A549 (cell line): ENCODE data around the gene ANKRD13C.

Experiments used
- EP300 ChIP-seq, 2 experiments: fragments of >200 bp; sonication (Bioruptor Twin); formaldehyde crosslinking; IDR thresholded peaks; 2 replicates in 1 of 2; 3 replicates in 1 of 2; pipeline ENCODE4 v1.6.1; 2016 to 2017
- HOXA7 ChIP-seq: fragments of 250-450 bp; sonication (Bioruptor Pico); IDR thresholded peaks from 2 replicates; pipeline ENCODE4 v1.5.0; 2020; ENCODE audit warnings: mild to moderate bottlenecking, moderate library complexity
- MYC ChIP-seq: IDR thresholded peaks from 2 replicates; pipeline ENCODE4 v1.6.1; 2012; ENCODE audit warnings: mild to moderate bottlenecking, inconsistent platforms, low read length, improper control_type of control experiment, borderline replicate concordance
- SMC3 ChIP-seq: fragments of >200 bp; sonication (Bioruptor Twin); formaldehyde crosslinking; IDR thresholded peaks from 3 replicates; pipeline ENCODE4 v1.6.1; 2018; ENCODE audit warnings: inconsistent platforms
- TF ChIP-seq, protein P1 (sequence below): fragments of >200 bp; sonication (Bioruptor Twin); formaldehyde crosslinking; IDR thresholded peaks from 3 replicates; pipeline ENCODE4 v1.5.1; 2016

DNA sequence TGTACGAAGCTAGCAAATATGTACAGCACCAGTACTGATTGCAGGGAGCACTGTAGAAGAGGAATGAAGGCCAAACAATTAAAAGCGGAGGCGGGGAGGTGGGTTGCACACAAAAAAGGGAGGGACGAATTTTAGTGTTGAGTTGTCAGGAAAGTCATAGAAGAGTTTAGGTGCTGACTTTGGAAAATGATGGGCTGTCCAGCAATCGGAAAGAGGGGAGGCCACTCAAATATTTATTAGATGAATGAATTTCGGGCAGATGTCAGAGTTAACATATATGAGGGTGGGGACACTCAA, 537 bp upstream of the ANKRD13C start:
- TF ChIP-seq SMC3 = no peak
- no peak for TF ChIP-seq HOXA7
- no peak for TF ChIP-seq EP300 (IDR thresholded peaks at IDR 0.05)
- TF ChIP-seq MYC = no peak
- TF ChIP-seq, protein P1, sequence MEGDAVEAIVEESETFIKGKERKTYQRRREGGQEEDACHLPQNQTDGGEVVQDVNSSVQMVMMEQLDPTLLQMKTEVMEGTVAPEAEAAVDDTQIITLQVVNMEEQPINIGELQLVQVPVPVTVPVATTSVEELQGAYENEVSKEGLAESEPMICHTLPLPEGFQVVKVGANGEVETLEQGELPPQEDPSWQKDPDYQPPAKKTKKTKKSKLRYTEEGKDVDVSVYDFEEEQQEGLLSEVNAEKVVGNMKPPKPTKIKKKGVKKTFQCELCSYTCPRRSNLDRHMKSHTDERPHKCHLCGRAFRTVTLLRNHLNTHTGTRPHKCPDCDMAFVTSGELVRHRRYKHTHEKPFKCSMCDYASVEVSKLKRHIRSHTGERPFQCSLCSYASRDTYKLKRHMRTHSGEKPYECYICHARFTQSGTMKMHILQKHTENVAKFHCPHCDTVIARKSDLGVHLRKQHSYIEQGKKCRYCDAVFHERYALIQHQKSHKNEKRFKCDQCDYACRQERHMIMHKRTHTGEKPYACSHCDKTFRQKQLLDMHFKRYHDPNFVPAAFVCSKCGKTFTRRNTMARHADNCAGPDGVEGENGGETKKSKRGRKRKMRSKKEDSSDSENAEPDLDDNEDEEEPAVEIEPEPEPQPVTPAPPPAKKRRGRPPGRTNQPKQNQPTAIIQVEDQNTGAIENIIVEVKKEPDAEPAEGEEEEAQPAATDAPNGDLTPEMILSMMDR = no peak
